EL (cell line): Measurements from ENCODE around the gene PNRC1.
A peak's percentile ranks its signal among the peaks of the same experiment; 100 is the strongest.
"Not testable (repeated sequence)": the region's sequence is repeated elsewhere in the genome, so short reads cannot be mapped to it uniquely, and the experiment has no call there.

Experiments
- DNase-seq: peaks from one replicate; pipeline ENCODE4 v3.0.0-alpha.2; 2016

The PNRC1 gene

GRCh38 chr6:89080281-89081128, at the start of gene PNRC1:
Gene PNRC1 (plus strand): TSS chr6:89080751. CDS start chr6:89080895, 144 bp downstream.
- peak; percentile 99 for DNase-seq

DNA sequence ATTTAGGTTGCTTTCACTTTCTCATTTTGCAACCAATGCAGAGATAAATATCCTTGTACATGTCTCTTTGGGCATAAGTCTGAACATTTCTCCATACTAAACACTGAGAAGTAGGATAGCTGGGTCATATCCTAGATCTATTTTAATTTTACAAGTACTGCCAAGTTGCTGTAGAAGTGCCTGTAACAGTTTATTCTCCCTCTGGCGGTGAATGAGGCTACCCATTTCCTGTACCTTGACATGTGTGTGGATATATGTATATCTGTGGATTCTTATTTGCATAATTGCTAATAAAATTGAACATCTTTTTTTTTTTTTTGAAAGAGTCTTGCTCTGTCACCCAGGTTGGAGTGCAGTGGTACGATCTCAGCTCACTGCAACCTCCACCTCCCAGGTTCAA, 48.0 kb upstream of the PNRC1 start:
- DNase-seq, result no peak

DNA sequence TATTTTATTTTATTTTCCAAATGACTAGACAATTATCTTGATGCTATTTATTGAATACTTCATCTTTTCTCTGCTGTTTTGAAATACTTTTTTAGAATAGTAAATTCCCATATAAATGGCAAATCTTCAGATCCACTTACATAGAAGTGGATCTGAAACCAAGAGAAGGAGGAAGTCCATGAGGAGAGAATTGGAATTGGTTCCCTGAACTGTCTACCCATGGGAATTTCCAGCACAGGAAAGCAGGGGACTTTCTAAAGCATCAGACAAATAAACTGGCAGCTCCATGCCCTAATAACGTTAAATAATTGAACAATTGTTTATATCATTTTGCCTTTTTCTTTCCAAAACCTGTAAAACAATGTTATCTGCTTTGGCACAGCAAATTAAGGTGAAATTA, 47.1 kb upstream of the PNRC1 start:
- no peak for DNase-seq

DNA sequence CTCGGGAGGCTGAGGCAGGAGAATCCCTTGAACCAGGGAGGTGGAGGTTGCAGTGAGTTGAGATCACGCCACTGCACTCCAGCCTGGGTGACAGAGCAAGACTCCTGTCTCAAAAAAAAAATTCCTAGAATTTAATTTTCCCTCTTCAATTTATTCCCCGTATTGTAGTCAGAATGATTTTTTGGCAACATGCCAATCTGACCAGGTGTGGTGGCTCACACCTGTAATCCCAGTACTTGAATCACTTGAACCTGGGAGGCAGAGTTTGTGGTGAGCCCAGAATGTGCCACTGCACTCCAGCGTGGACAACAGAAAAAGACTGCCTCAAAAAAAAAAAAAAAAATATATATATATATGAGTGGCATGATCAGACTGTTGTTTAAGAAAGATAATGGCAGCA, 46.4 kb upstream of the PNRC1 start:
- DNase-seq, result not testable (repeated sequence)

GRCh38 chr6:89034586-89035251, 45.8 kb upstream of the PNRC1 start:
- DNase-seq, result peak; percentile 64

GRCh38 chr6:89035252-89036101, 45.1 kb upstream of the PNRC1 start:
- peak; percentile 88 for DNase-seq

DNA sequence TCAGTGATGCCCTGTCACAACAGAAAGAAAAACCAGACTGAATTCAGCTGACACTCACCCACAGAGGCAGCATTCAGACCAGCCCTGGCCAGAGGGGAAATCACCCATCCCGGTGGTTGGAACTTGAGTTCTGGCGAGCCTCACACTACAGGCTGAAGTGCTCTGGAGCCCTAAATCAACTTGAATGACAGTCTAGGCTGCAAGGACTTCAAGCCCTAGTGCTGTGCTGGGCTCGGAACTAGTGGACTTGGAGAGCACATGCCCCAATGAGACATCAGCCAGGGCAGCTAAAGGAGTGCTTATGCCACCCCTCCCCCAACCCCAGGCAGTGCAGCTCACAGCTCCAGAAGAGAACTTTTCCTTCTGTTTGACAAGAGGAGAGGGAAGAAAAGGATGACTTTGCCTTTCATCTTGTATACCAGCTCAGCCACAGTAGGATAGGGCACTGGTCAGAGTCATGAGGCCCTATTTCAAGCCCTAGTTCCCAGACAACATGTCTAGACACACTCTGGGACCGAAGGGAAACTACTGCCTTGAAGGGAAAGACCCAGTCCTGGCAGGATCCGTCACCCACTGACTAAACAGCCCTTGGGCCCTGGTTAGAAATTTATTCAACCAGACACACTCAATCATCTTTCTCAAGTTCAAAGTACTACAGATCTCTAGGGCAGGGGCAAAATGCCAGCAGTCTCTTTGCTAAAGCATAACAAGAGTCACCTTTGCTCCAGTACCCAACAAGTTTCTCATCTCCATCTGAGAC, 43.2 kb upstream of the PNRC1 start:
- no peak for DNase-seq

- DNase-seq, result not testable (repeated sequence)
Measured at GRCh38 chr6:89037901-89038293, 42.7 kb upstream of the PNRC1 start.

GRCh38 chr6:89042664-89043063, 37.9 kb upstream of the PNRC1 start:
- no peak for DNase-seq

- no peak for DNase-seq
Measured at GRCh38 chr6:89044328-89045010, 36.1 kb upstream of the PNRC1 start.

DNA sequence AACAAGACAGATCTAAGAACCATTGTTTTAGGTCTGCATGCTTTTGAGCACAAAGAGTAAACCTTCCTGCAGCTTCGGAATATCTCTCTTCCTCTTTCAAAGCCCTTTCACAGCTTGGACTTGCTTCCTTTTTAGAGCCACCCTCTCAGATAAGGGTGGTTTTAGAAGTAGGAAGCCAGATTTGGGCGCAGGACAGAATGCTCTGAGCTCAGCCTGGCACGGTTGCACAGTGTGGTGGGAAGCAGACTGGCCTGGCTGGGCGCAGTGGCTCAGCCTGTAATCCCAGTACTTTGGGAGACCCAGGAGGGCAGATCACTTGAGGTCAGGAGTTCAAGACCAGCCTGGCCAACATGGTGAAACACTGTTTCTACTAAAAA, 35.6 kb upstream of the PNRC1 start:
- DNase-seq, result no peak

- peak; percentile 47 for DNase-seq
Measured at GRCh38 chr6:89045576-89045975, 35.0 kb upstream of the PNRC1 start.

- DNase-seq, result no peak
Measured at GRCh38 chr6:89047473-89047872, 33.1 kb upstream of the PNRC1 start.

GRCh38 chr6:89048288-89048923, 32.1 kb upstream of the PNRC1 start:
- no peak for DNase-seq

DNA sequence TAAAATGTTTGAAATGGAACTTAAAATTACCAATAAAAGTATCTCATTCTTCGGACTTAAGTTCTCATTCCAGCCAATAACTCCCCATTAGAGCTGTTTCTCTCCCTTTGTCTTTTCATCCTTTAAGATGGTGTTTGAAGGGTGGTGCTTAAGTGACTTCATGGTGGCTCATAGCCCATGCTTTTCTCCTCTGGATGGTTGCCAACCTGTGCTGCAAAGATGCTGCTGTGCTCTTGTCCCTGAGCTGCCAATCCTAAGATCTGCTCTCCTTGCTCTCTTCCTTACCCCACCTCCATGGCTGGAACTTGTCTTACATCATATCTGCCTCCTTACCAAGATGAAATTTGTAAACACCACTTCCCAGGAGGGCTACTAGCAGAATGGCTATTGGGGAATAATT, 31.6 kb upstream of the PNRC1 start:
- DNase-seq, result peak; percentile 42

DNA sequence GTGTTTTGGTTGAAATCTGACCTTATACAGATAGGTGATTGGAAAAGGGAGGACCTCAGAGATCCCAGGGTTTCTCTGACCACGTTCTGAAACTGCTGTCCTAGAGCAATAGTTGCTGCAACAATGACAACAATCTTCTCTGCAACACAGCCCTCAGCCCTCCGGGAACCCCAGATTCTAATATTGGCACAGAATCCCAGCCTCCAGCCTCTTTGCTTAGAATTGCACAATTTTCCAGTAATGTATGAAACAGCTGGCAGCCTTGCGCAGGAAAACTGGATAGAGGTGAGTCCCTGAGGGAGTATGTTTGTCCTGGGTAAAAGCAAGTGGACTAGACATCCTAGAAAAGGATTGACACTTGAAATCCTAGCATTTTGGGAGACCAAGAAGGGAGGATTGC, 30.4 kb upstream of the PNRC1 start:
- no peak for DNase-seq

DNA sequence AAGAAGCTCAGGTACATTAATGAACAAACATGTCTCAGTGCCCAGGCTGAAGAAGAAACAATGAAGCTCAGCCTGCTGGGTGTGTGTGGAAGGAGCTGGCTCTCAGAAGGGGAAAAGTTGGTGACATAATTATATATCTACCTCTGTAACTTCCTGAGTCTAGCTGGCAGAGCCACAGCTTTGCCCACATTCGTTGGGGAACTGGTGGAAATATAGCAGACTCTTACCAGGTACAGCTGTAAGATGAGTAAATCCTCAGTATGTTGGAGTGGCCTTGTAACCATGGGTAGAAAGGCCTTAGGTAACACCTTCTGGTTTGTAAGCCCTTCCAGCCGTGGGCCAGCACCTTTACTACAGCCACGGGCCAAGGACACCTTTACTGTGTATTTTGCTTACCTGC, 29.9 kb upstream of the PNRC1 start:
- no peak for DNase-seq

- no peak for DNase-seq
Measured at GRCh38 chr6:89051676-89052075, 28.9 kb upstream of the PNRC1 start.

DNA sequence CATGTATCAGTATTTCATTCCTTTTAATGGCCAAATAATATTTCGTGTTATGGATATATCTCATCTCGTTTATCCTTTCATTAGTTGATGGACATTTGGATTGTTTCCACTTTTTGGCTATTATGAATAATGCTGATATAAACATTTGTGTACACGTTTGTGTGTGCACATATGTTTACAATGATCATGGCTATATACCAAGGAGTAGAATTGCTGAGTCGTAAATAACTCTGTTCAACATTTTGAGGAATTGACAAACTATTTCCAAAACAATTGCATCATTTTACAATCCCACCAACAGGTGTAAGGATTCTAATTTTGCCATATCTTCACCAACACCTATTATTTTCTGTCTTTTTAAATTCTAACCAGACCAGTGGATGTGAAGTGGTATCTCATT, 26.3 kb upstream of the PNRC1 start:
- no peak for DNase-seq

DNA sequence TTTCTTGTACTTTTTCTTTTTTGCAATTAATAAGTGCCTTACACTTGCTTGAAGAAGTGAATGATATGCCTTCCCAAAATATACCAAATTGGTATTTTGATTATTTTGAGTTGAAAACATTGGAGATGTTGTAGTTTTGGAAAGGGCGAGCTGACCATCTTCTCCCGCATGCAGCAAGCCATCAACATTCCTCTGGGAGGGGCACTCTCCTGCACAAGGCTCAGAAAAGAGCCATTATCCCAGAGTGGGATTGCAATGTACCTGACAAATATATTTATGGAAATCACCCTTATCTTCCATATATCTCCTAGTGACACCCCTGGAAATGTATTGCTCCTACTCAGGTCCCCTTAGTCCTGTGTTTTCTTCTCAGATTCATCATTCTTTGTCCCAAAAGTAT, 22.8 kb upstream of the PNRC1 start:
- no peak for DNase-seq

- DNase-seq, result peak; percentile 23
Measured at GRCh38 chr6:89058627-89059026, 21.9 kb upstream of the PNRC1 start.

GRCh38 chr6:89059227-89059626, 21.3 kb upstream of the PNRC1 start:
- DNase-seq, result no peak
